Measurements from ENCODE around the gene CNTLN.

Gene CNTLN

DNA sequence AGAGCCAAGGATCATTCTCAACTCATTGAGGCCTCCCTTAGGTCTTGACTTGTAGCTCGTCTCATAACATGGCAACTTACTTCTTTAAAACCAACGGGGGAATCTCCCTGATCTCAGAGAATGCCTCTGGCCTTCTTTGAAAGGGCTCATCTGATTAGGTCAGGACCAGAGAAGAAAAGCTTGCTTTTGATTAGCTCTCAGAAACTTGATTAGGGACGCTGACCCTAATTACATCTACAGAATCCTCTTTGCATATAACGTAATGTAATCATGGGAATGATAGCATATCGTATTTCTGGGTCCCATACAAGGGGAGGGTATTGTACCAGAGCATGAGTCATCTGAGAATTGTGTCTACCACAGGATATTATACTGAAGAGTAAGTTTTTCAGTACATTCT is 318.9 kb downstream of the CNTLN start:
- TF ChIP-seq POLR2A (IDR thresholded peaks at IDR 0.05; ENCODE audit: low read depth, low read length) = no peak
- DNase-seq (ENCODE audit: insufficient read length, low spot score) (no peak), FAIRE-seq (peak; percentile 30)

DNA sequence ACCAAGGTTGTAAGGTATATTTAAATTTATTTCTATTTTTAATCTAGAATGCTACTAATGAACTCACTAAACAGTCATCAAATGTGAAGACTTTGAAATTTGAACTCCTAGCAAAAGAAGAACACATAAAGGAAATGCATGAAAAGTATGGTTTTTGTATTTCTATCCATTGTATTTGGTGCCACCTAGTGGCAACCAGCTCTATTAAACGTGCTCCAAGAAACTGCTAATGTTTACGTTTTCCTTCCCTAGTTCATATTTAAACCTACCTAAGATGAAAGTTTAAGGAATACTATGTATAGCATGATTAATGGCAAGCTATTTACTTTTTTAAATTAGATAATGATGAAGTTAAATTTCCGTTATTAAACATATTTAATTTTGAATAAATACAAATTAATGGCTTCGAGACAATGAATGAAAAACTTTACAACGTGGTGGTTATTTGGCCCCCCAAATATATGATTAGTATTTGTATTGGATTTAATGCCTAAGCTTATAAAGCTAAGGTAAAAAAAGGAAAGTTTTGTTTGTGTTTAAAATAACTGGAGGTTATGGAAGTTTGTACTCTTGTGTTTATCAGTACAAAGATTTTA is 328.1 kb downstream of the CNTLN start:
- DNase-seq (ENCODE audit: insufficient read length, low spot score) (no peak), FAIRE-seq (peak; percentile 89)
- no peak for TF ChIP-seq POLR2A (IDR thresholded peaks at IDR 0.05; ENCODE audit: low read depth, low read length)

DNA sequence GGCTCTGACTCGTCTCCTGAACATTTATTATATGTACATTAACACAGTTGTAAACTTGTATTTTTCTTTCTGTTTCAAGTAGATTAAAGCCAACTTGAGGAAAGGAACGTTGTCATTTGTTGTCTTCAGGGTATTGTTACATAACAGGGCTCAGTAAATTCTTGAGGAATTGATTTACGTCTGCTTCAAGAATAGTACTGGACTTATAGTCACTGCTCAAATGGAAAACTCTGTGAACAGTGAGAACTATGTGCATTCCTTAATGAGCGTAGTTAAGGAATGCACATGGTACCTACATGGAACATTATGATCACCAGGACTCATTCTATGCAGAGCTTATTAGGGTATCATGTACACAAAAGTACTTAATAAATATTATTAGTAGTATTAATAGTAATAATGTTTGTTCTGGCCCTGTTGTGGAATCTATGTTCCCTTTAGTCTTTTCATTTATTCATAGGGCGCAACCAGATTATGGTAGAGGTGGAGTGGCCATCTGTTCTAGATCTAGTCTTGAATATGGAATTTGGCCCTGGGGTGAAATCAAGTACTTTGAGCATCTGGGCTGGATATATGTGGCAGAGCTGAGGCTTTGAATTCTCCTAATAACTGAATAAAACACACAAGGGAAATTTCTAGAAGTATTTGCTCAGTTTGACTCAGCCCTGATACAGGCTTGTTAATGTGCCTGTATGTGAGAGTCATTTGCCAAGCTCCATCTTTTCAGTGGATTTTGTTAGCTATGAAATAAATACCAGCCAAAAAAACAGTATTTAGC is 335.4 kb downstream of the CNTLN start:
- FAIRE-seq (peak; percentile 41), DNase-seq (ENCODE audit: insufficient read length, low spot score) (no peak)

DNA sequence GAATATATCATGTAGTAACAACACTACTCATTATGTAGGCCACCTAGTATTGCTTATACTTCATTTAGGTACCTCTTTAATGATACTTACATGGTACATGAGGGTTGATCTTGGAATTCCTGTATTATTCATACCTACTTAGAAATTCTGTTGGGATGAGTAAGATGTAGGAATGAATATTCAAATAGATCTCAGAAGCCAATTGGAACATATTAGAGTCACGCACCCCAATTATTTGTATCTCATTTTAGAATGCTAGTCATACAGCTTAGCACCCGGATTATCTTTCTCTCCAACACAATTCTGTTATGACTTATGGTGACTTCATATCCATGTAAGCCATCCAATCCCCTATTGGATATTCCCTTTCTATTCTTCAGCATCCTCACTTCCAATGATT is 337.3 kb downstream of the CNTLN start:
- TF ChIP-seq POLR2A (IDR thresholded peaks at IDR 0.05; ENCODE audit: low read depth, low read length) = no peak
- DNase-seq (ENCODE audit: insufficient read length, low spot score) = no peak
- FAIRE-seq = no peak

More for the DNA sequence above, 335.4 kb downstream of the CNTLN start:
- no peak for TF ChIP-seq POLR2A (IDR thresholded peaks at IDR 0.05; ENCODE audit: low read depth, low read length)

DNA sequence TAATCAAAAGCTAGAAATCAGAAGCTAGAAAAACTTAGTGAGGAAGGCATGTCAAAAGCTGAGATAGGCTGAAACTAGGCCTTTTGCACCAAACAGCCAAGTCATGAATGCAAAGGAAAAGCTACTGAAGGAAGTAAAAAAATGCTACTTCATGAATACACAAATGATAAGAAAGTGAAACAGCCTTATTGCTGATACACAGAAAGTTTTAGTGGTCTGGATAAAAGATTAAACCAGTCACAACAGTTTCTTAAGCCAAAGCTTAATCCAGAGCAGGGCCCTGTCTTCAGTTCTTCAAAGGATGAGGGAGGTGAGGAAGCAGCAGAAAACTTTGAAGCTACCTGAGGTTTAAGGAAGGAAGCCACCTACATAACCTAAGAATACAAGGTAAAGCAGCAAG is 341.6 kb downstream of the CNTLN start:
- FAIRE-seq = no peak
- TF ChIP-seq POLR2A (IDR thresholded peaks at IDR 0.05; ENCODE audit: low read depth, low read length) = no peak
- no peak for DNase-seq (ENCODE audit: insufficient read length, low spot score)

DNA sequence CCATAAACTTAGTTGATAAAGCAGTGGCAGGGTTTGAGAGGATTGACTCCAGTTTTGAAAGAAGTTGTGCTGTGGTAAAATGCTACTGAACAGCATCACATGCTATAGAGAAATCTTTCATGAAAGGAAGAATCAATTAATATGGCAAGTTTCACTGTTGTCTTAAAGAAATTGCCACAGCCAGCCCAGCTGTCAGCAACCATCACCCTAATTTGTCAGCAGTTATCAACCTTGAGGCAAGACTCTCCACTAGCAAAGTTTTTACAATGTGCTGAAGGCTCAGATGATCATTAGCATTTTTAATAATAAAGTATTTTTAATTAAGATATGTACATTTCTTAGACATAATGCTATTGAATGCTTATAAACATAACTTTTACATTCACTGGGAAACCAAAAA is 343.0 kb downstream of the CNTLN start:
- no peak for TF ChIP-seq POLR2A (IDR thresholded peaks at IDR 0.05; ENCODE audit: low read depth, low read length)
- FAIRE-seq = no peak
- no peak for DNase-seq (ENCODE audit: insufficient read length, low spot score)

DNA sequence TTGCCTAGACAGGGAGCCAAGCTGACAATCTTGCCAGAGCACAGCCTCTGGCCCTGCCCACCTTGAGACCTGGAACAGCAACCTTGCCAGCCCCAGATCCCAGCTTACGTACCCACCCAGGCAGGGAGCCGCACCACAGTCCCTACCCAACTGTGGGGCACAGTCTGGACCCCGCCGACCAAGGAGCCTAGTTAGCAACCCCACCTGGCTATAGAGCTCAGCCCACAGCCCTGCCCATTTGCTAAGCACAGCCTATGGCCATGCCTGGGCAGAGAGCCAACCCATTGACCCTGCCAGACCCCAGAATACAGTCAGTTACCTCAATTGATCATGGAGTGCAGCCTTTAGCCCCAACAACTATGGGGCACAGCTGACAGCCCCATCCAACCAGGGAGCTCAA is 346.1 kb downstream of the CNTLN start:
- DNase-seq (ENCODE audit: insufficient read length, low spot score) = no peak
- TF ChIP-seq POLR2A (IDR thresholded peaks at IDR 0.05; ENCODE audit: low read depth, low read length) = no peak
- FAIRE-seq = no peak

DNA sequence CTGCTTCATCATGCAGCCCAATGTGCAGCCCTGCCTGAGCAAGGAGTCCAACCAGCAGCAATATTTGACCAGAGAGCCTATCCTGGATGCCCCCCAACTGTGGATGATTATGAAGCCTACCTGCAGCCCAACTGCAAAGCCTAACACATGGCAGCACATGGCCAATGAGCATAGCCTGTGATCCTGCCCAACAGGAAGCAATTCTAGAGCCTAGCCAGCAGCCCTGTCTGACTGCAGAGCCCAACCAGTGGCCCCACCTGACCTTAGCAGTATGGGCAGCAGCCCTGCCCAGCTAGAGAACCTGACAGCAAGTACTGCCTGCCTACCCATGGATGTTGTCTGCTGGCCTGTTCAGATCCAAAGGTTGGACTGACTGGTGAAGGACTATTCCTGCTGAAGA is 346.7 kb downstream of the CNTLN start:
- no peak for TF ChIP-seq POLR2A (IDR thresholded peaks at IDR 0.05; ENCODE audit: low read depth, low read length)
- FAIRE-seq (no peak), DNase-seq (ENCODE audit: insufficient read length, low spot score) (no peak)

DNA sequence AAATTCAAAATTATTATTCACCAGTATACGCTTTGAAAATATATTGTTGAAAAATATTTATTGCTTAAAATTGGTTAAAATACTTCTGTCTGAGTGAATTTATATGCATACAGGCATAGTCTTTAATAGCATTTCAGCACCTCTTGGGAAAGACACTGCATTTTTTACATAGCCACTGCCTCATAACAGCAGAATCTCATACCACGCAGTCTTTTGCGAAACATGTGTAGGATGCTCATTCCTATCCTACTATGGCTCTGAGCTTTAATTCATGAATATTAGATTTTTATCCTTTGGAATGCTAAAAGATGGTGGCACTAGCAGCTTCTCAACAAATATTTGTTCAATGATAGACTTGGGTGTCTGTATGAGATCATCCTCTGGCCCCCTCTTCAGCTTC is 350.1 kb downstream of the CNTLN start:
- no peak for TF ChIP-seq POLR2A (IDR thresholded peaks at IDR 0.05; ENCODE audit: low read depth, low read length)
- no peak for DNase-seq (ENCODE audit: insufficient read length, low spot score)
- FAIRE-seq = no peak

DNA sequence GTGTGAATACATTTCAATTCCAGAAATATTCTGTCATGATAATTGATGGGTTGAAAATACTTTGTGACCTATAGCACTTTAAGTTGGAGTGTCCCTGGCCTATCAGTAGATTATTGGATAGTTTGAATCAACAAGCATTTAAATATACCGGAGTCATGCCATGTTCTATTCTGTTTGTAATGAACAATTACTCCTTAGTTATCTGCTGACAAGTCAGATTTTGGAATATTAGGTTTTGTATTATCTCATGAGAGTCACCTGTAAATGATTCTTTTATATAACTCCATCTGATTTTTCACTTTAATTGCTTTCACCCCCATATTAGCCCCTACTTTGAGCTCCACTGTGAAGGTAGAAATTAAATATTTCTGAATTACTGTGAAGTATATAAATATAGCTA is 351.6 kb downstream of the CNTLN start:
- no peak for FAIRE-seq
- DNase-seq (ENCODE audit: insufficient read length, low spot score) = no peak
- no peak for TF ChIP-seq POLR2A (IDR thresholded peaks at IDR 0.05; ENCODE audit: low read depth, low read length)

DNA sequence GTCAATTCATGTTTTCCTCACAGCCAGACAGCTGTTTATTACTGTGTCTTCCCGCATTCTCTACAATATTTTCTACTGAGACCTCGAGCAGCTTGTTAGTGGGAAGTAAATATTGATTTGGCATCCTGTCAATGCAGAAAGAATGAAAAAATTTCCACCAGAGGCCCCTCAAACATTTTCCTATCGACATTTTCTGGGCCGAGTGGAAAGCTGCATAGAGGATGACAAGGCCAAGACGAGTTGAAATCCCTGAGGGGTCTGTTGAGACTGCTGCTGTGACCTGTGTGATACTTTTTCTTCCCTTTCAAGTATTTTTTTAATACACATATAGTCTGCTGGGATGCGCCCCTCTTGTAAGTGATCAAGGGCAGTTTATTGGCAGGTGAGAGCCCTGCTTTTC is 352.6 kb downstream of the CNTLN start:
- FAIRE-seq = no peak
- no peak for TF ChIP-seq POLR2A (IDR thresholded peaks at IDR 0.05; ENCODE audit: low read depth, low read length)
- DNase-seq (ENCODE audit: insufficient read length, low spot score) = no peak

DNA sequence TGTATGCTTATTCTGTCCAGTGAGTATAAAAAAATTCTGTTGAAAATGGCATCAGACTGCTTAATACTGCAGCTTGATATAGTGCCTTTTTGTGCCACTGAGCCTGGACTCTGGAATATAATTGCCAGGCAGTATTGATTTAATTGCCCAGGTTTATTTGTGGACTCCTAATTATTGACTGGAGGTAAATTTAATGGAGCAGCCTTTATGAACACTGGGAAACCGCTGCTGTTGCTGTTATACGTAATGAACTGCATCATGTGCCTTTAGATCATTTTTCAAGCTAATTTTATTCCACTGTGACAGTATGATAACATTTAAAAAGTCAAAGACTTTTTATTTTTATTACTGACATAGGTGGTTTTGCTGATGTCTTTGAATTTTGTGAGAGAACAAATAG is 353.8 kb downstream of the CNTLN start:
- no peak for FAIRE-seq

DNA sequence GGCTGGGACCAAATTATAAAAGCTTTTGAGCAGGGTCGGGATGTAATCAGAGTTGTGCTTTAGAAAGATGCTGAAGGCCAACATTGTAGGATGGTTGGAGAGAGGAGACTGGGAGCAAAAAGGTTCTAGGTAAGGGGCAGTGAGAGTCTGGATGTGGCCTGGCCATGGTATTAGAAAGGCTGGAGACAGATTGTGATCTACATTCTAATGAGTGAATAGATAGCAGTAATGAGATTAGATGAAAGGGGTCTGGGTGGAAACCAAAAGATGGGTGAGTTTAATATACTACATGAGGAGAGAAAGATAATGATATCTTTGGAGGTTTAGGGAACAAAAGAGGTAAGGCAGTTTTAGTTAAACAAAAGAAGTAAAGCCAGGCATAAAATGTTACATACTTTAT is 355.3 kb downstream of the CNTLN start:
- FAIRE-seq = no peak
- TF ChIP-seq POLR2A (IDR thresholded peaks at IDR 0.05; ENCODE audit: low read depth, low read length) = no peak
- no peak for DNase-seq (ENCODE audit: insufficient read length, low spot score)

More for the DNA sequence above, 353.8 kb downstream of the CNTLN start:
- no peak for TF ChIP-seq POLR2A (IDR thresholded peaks at IDR 0.05; ENCODE audit: low read depth, low read length)
- no peak for DNase-seq (ENCODE audit: insufficient read length, low spot score)

DNA sequence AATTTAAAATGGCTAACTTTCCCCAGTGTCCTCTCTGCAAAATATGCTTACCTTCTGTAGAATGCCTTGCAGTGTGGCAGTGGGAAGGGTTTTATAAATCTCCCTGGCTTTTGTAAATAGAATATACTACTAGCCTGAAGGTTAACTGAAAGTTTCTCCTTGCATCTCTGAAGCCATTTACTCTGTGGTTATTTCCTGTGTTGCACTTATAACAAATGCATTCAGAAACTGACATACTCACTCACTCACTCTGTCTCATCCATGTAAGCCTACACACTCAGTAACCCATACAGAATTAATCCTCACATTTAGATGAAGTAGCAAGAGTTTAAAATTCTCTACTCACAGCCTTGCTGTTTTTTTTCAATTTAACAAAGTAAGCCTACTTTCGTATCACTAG is 356.9 kb downstream of the CNTLN start:
- TF ChIP-seq POLR2A (IDR thresholded peaks at IDR 0.05; ENCODE audit: low read depth, low read length) = no peak
- FAIRE-seq (peak; percentile 11), DNase-seq (ENCODE audit: insufficient read length, low spot score) (no peak)

DNA sequence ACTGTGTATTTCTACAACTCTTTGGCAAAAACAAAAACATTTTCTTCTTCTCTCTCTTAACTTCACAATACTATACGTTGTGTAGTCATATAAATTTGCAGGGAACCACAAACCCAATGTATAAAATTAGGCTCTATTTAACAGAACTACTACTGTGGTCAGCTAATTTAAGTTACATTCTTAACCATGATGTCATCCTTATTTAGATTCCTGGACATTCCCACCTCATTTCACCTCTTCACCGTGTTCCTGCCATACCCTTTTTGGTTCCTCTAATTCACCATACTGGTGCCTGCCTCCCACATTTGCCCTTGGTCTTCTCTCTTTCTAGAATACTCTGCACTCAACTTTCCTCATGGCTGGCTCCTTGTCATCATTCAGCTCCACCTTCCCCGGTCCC is 368.4 kb downstream of the CNTLN start:
- TF ChIP-seq POLR2A (IDR thresholded peaks at IDR 0.05; ENCODE audit: low read depth, low read length) = no peak
- no peak for DNase-seq (ENCODE audit: insufficient read length, low spot score)
- FAIRE-seq = no peak
